PC-3 (cell line): ENCODE data around the gene ELL2.

Experiments
- EZH2 ChIP-seq: fragments of 300-600 bp; sonication (generic); IDR thresholded peaks from one replicate; pipeline ENCODE4 v1.6.1; 2017; ENCODE audit warnings: antibody characterized with exemption, mild to moderate bottlenecking, low read length; ENCODE audit not compliant: unreplicated experiment
- EZH2phosphoT487 ChIP-seq: fragments of 300-600 bp; sonication (generic); IDR thresholded peaks from 2 replicates; pipeline ENCODE4 v1.6.1; 2018; ENCODE audit warnings: mild to moderate bottlenecking, antibody characterized with exemption, low read length, borderline replicate concordance
- TF ChIP-seq, protein P1 (sequence below): fragments of 300-600 bp; sonication (generic); conservative IDR thresholded peaks from 2 replicates; pipeline ENCODE4 v1.5.1; 2017; ENCODE audit warnings: antibody characterized with exemption, low read depth, mild to moderate bottlenecking, low read length

DNA sequence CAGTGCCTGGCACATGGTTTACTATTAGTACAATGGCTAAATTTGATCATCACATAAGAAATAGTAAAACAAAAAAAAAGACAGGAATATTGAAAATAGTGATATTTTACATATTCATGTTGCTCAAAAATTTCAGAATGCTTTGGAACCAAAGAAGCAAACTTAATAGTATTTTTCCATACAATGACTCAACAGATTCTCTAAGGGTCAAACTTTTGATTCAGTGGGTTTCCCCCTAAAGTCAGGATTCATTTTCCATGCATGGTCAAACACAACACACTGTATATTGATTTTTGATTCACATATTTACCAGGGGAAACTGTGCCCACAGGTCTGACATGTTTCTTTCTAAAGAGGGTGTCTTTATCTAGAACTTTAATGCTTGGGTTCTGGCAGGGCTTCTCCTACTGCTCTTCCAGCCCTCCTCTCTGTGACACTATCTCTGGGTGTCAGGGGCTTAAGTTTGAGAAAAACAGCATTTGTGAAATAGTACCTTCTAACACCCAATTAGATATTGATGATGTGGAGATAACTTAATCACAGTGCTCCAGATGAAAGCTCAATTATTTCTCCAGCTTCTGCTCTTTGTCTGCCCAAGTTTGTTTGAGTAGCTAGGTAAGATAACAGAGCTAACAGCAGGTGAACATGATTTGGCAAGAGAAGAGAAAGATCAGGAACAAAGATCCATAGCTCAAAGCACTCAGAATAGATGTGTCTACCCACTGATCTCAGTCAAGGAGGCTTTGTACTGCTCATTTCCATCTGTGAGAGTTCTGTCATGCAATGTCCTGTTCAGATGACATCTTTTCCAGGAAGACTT lies 35.5 kb upstream of the ELL2 start:
- TF ChIP-seq, protein P1, sequence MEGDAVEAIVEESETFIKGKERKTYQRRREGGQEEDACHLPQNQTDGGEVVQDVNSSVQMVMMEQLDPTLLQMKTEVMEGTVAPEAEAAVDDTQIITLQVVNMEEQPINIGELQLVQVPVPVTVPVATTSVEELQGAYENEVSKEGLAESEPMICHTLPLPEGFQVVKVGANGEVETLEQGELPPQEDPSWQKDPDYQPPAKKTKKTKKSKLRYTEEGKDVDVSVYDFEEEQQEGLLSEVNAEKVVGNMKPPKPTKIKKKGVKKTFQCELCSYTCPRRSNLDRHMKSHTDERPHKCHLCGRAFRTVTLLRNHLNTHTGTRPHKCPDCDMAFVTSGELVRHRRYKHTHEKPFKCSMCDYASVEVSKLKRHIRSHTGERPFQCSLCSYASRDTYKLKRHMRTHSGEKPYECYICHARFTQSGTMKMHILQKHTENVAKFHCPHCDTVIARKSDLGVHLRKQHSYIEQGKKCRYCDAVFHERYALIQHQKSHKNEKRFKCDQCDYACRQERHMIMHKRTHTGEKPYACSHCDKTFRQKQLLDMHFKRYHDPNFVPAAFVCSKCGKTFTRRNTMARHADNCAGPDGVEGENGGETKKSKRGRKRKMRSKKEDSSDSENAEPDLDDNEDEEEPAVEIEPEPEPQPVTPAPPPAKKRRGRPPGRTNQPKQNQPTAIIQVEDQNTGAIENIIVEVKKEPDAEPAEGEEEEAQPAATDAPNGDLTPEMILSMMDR: no peak
- no peak for TF ChIP-seq EZH2
- no peak for TF ChIP-seq EZH2phosphoT487
